Renal cortical epithelial cell (primary cell): Measurements from ENCODE around the gene CD8A. TPM values are rescaled to one million over a fixed set of nuclear protein-coding genes. Genes with fewer than 3 reads are reported as not detected.
"Not testable (repeated sequence)": the region's sequence is repeated elsewhere in the genome, so short reads cannot be mapped to it uniquely, and the experiment has no call there.

Source experiments
- DNase-seq: peaks from one replicate; pipeline ENCODE4 v3.0.0-alpha.2; 2011; ENCODE audit warnings: low read depth
- total RNA-seq: library from RNA; depleted of rRNA; stranded (reverse); fragments of >200 nt; gene quantifications from 2 replicates; pipeline ENCODE4 v1.2.3, GENCODE V29; 2014

CD8A gene
- total RNA-seq: 0.17 TPM in 1 of 2 replicates, not detected in the other

DNA sequence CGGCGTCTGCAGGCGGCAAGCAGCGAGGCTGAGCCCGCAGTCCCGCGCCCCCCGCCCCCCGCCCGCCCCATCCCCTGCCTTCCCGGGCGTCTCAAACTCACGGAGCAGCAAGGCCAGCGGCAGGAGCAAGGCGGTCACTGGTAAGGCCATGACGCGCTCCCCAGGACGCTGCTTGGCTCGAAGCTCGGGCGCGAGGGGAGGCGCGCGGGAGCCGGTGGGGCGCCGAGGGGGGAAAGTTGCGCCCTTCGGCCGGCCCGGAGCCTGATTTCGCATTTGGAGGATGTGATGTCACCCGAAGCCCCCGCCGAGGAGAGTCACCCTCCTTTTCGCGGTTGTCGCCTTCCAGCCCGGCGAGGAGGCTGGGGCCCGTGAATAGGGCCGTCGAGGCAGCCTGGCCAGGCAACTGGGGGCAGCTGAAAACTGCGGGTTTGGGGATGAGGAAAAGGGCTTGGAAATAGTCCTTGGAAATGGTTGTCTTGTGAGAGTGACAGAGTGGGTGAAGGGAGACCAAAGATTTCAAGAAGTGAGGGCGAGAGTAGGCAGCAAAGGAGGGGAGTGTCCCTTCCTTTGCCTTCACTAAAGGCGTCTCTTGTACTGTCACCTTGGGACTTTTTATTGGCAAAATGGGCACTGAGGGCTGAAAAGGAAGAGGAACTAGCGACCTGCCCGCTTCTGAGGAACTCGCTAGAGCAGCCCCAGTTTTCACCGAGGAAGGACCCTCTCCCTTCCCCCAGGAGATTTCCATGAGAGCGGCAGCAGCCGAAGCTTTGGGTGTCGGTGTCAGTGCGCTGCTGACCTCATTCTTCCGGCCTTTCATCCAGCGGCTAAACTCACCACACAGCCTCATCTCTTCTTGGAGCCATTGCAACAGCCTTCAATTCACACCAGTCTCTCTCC is at the start of gene CD8A:
Gene CD8A, minus strand, starts transcription at position 238 of the 897 bp plus-strand sequence. Its CDS starts 88 bp downstream, at position 150.
- no peak for DNase-seq

- not testable (repeated sequence) for DNase-seq
Observed at GRCh38 chr2:86839871-86840548, 49.3 kb upstream of the CD8A start.

- not testable (repeated sequence) for DNase-seq
Observed at GRCh38 chr2:86839455-86839854, 48.7 kb upstream of the CD8A start.

DNA sequence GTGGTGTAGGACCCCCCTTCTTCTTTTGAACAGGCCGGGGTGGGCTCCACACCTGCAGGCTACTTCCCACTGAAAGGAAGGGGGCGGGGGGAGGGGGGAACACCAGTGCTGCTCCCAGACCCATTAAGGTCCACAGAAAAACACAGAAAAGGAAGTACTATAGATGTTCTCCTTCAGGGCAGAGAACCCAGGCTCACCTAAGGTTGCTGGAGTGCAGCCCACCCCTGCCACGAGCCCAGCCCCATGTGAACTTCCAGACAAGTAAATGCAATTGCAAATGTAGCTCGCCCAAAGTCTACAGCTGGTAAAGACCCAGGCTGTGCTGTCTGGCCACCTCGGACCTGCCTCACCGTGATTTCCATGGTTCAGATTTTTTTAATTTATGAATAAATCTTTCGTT is 47.0 kb upstream of the CD8A start:
- DNase-seq: not testable (repeated sequence)

GRCh38 chr2:86836915-86837695 is 46.4 kb upstream of the CD8A start:
- peak; percentile 63 for DNase-seq

- DNase-seq: not testable (repeated sequence)
Observed at GRCh38 chr2:86835548-86835889, 44.8 kb upstream of the CD8A start.

DNA sequence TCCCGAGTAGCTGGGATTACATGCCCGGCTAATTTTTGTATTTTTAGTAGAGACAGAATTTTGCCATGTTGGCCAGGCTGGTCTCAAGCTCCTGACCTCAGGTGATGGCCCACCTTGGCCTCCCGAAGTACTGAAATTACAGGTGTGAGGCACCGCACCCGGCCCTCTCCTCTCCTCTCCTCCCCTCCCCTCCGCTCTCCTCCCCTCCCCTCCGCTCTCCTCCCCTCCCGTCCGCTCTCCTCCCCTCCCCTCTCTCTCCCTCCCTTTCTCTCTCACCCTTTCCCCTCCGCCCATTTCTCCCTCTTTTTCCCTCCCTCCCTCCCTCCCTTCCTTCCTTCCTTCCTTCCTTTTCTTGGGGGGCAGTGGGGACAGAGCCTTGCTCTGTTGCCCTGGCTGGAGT is 42.6 kb upstream of the CD8A start:
- DNase-seq: no peak

- DNase-seq: no peak
Observed at GRCh38 chr2:86832334-86833096, 41.8 kb upstream of the CD8A start.

GRCh38 chr2:86831537-86831936 is 40.8 kb upstream of the CD8A start:
- no peak for DNase-seq

- DNase-seq: no peak
Observed at GRCh38 chr2:86826951-86827350, 36.2 kb upstream of the CD8A start.

DNA sequence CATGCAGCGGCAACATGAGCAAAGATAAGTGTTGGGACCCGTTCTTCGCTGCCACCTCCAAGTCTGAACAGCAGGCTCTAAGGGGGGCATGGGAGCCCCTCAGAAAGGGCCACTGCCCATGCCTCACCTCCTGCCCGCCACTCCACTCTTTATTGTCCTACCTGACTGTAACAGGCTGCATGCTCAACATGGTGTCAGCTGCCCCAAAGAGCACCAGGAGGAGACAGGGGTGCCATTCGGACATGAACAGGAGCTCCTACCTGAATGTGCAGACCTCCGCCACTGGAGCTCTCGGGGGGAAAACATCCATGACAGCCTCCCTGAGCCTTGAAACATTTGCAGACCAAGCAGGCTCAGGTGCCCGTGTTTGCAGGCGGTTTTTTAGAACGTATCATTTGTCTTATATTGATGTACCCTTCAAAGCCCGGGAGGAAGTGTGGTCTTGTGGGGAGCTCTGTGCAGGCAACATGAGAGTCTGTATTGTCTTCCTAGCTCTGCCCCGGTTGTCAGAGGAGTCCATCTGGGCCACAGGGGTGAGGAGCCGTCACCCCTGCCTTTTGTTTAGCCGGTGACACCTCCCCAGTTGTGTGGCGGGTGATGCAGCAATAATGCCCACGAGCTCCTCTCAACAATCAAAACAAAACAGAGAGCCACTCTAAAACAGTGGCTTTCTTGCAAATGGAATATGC is 35.1 kb upstream of the CD8A start:
- no peak for DNase-seq

DNA sequence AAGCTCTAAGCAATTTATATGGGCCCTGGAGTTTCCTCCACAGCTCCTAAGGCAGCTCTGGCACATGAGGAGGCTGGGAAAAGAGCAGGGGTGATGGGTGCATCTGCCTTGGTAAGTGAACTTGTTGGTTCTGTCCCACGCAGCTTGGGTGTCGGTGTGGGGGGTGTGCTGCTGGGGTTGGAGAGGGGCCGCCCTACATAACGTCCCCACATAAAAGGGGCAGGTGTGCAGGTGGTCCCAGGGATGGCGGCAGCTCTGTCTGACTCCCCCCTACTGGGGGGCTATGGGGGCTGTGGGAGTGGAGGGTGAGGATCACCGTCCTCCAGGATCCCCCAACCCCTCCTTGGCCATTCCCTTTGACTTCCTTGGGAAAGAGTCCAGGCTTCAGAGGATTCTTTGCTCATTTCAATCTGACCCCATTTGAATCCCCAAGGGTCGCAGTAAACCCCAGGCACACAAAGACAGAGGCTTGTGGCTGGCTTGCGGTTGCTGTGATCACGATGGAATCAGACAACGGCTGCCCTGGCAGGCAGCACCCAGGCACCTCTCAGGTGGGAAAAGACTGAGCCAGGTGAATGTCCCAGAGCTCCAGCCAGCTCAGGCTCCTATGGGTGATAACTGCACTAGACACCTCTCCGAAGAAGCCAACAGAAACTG is 34.5 kb upstream of the CD8A start:
- no peak for DNase-seq

- no peak for DNase-seq
Observed at GRCh38 chr2:86822668-86823345, 32.1 kb upstream of the CD8A start.

GRCh38 chr2:86821842-86822241 is 31.1 kb upstream of the CD8A start:
- DNase-seq: no peak

- no peak for DNase-seq
Observed at GRCh38 chr2:86821306-86821705, 30.6 kb upstream of the CD8A start.

DNA sequence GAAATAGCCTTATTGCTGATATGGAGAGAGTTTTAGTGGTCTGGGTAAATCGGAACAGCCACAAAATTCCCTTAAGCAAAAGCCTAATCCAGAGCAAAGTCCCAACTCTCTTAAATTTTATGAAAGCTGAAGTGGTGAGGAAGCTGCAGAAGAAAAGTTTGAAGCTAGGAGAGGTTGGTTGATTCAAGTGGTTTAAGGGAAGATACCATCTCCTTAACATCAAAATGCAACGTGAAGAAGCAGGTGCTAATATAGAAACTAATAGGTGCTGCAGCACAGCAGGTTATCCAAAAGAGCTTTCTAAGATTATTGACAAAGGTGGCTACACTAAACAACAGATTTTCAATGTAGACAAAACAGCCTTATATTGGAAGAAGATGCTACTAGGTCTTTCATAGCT is 28.2 kb upstream of the CD8A start:
- no peak for DNase-seq

DNA sequence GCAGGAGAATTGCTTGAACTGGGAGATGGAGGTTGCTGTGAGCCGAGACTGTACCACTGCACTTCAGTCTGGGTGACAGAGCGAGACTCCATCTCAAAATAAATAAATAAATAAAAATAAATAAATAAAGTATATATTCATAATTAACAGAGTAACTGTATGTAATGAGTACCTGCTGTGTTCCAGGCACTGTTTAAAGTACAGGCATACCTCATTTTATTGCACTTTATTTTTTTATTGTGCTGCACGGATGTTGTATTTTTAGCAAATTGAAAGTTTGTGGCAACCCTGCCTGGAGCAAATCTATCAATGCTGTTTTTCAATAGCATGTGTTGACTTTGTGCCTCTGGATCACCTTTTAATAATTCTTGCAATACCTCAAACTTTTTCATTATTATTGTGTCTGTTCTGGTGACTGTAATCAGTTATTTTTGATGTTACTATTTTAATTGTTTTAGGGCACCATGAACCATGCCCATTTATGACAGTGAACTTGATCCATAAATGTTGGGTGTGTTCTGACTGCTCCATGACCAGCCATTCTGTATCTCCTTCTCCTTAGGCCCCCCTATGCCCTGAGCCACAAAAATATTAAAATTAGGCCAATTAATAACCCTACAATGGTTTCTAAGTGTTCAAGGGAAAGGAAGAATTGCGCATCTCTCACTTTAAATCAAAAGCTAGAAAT is 27.5 kb upstream of the CD8A start:
- DNase-seq: no peak

- DNase-seq: peak; percentile 85
Observed at GRCh38 chr2:86815611-86816010, 24.9 kb upstream of the CD8A start.

GRCh38 chr2:86809481-86810121 is 18.9 kb upstream of the CD8A start:
- no peak for DNase-seq
